Measurements from ENCODE around the gene CWC15.
"Not testable (repeated sequence)": the region's sequence is repeated elsewhere in the genome, so short reads cannot be mapped to it uniquely, and the experiment has no call there.

DNA sequence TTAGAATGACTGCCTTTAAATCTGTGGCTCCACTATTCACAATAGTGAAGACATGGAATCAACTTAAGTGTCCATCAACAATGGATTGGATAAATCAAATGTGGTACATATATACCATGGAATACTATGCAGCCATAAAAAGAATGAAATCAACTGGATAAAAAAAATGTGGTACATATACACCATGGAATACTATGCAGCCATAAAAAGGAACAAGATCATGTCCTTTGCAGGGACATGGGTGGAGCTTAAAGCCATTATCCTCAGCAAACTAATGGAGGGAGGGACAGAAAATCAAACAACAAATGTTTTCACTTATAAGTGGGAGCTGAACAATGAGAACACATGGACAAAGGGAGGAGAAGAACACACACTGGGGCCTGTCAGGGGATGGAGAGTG, 41.3 kb downstream of the CWC15 start:
- TF ChIP-seq POLR2A (IDR thresholded peaks at IDR 0.05) = not testable (repeated sequence)
- TF ChIP-seq, protein P1, sequence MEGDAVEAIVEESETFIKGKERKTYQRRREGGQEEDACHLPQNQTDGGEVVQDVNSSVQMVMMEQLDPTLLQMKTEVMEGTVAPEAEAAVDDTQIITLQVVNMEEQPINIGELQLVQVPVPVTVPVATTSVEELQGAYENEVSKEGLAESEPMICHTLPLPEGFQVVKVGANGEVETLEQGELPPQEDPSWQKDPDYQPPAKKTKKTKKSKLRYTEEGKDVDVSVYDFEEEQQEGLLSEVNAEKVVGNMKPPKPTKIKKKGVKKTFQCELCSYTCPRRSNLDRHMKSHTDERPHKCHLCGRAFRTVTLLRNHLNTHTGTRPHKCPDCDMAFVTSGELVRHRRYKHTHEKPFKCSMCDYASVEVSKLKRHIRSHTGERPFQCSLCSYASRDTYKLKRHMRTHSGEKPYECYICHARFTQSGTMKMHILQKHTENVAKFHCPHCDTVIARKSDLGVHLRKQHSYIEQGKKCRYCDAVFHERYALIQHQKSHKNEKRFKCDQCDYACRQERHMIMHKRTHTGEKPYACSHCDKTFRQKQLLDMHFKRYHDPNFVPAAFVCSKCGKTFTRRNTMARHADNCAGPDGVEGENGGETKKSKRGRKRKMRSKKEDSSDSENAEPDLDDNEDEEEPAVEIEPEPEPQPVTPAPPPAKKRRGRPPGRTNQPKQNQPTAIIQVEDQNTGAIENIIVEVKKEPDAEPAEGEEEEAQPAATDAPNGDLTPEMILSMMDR (IDR thresholded peaks at IDR 0.05) = not testable (repeated sequence)
